HG03196 (cell line): Measurements from ENCODE around the gene CH25H.

ENCODE experiments used
- ATAC-seq: cut with Tn5 transposase; IDR thresholded peaks from one replicate; pipeline ENCODE4 v1.9.1; 2021; ENCODE audit not compliant: unreplicated experiment

Gene CH25H

GRCh38 chr10:89159316-89159715 lies 47.8 kb downstream of the CH25H start:
- ATAC-seq: no peak

GRCh38 chr10:89158446-89158845 lies 48.7 kb downstream of the CH25H start:
- no peak for ATAC-seq

DNA sequence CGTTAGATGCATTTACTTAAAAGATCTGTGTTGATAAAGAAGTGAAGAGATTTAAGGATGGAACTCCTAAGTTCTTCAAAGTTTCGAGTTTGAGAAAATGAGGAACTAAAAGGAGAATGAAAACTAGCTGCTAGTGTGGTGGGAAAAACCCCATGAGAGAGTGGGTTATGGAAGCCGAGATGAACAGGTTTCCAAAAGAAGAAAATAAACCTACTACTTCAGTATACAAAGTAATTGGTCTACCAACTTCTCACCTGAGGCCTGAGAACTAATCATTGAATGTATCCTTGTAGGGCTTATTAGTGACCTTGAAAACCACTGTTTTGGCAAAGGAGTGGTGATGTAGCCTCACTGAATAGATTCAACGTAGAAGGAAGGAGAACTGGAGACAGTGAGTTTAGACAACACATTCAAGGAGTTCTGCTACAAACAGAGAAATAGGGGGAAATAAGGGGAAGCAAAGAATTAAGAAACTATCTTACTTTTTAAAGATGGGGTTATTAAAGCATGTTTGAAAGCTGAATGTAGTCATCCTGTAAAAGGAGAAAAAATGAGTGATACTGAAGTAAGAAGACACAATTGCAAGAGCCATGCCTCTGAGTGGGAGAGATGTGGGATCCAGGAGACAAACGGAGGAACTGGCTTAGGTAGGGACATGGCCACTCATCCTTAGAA lies 50.8 kb downstream of the CH25H start:
- ATAC-seq: no peak
